BLaER1 (cell line): Measurements from ENCODE around the gene PPM1H.
"Not testable (repeated sequence)": the region's sequence is repeated elsewhere in the genome, so short reads cannot be mapped to it uniquely, and the experiment has no call there.

Experiments
- H3K27ac ChIP-seq: shearing (Covaris generic); formaldehyde crosslinking; 2 replicates; pipeline ENCODE4 v1.8.1; 2022
- H3K27me3 ChIP-seq: shearing (Covaris generic); formaldehyde crosslinking; 2 replicates; pipeline ENCODE4 v1.8.1; 2022
- H3K36me3 ChIP-seq: shearing (Covaris generic); formaldehyde crosslinking; 2 replicates; pipeline ENCODE4 v1.8.1; 2022
- H3K4me1 ChIP-seq: shearing (Covaris generic); formaldehyde crosslinking; 2 replicates; pipeline ENCODE4 v1.8.1; 2022
- H3K4me2 ChIP-seq: shearing (Covaris generic); formaldehyde crosslinking; 2 replicates; pipeline ENCODE4 v1.8.1; 2022
- H3K4me3 ChIP-seq: shearing (Covaris generic); formaldehyde crosslinking; 2 replicates; pipeline ENCODE4 v1.8.1; 2022
- H3K9ac ChIP-seq: shearing (Covaris generic); formaldehyde crosslinking; 2 replicates; pipeline ENCODE4 v1.8.1; 2022
- H3K9me3 ChIP-seq: shearing (Covaris generic); formaldehyde crosslinking; 2 replicates; pipeline ENCODE4 v1.8.1; 2022
- H4K20me1 ChIP-seq: shearing (Covaris generic); formaldehyde crosslinking; 2 replicates; pipeline ENCODE4 v1.8.1; 2022
- Cebpa-rat ChIP-seq: shearing (Covaris generic); IDR thresholded peaks from 2 replicates; pipeline ENCODE4 v1.8.1; 2022

The PPM1H gene

GRCh38 chr12:62766496-62766895 is 168.5 kb downstream of the PPM1H start:
- Histone ChIP-seq H3K36me3 (0 out of 2 replicates have a peak, but pooled peaks cover 3% of the 10 kb centered on the region), H3K27me3 (no peaks in the 10 kb centered on the region), H3K4me3 (no peak overlapping the region), H3K4me1 (no peaks in the 10 kb centered on the region), H3K27ac (no peak overlapping the region), H3K4me2 (no peak overlapping the region), H3K9ac (no peak overlapping the region), H4K20me1 (no peaks in the 10 kb centered on the region), H3K9me3 (no peaks in the 10 kb centered on the region)
- TF ChIP-seq Cebpa-rat = no peak

GRCh38 chr12:62763861-62764645 is 170.9 kb downstream of the PPM1H start:
- Histone ChIP-seq H3K27ac (no peak overlapping the region), H3K4me3 (no peak overlapping the region), H3K9me3 (no peaks in the 10 kb centered on the region), H3K27me3 (no peaks in the 10 kb centered on the region), H3K4me1 (no peaks in the 10 kb centered on the region), H3K9ac (no peak overlapping the region), H4K20me1 (no peaks in the 10 kb centered on the region), H3K4me2 (no peak overlapping the region), H3K36me3 (0 out of 2 replicates have a peak, but pooled peaks cover 3% of the 10 kb centered on the region)
- TF ChIP-seq Cebpa-rat = no peak

DNA sequence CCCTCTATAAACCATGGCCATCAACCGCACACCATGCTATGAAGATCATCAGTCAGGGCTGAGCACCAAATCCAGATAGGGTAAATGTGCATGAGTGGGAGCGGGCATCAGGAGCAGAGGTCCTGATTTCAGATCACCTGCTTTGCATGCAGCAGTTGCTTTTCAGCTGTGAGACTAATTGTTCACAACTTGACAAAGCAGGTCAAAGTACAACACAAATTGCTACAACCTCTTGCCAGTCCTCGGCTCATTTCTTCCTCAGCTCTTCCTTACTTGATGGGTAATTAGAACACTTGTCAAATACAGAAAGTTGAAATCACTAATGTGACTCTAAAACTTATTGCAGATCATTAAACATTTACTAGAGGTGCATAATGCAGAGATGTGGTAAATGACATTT is 171.6 kb downstream of the PPM1H start:
- no peaks in the 10 kb centered on the region for H3K27me3 ChIP-seq
- 0 out of 2 replicates have a peak, but pooled peaks cover 3% of the 10 kb centered on the region for H3K36me3 ChIP-seq
- H3K4me1 ChIP-seq = 0 out of 2 replicates have a peak, but pooled peaks cover 3% of the 10 kb centered on the region
- H3K4me3 ChIP-seq = no peak overlapping the region
- no peak overlapping the region for H3K4me2 ChIP-seq
- H4K20me1 ChIP-seq = no peaks in the 10 kb centered on the region
- no peak overlapping the region for H3K27ac ChIP-seq
- no peak for TF ChIP-seq Cebpa-rat
- no peak overlapping the region for H3K9ac ChIP-seq
- no peaks in the 10 kb centered on the region for H3K9me3 ChIP-seq

- no peak for TF ChIP-seq Cebpa-rat
- no peak overlapping the region for H3K4me3 ChIP-seq
- H3K36me3 ChIP-seq = 0 out of 2 replicates have a peak, but pooled peaks cover 3% of the 10 kb centered on the region
- H3K4me1 ChIP-seq = 0 out of 2 replicates have a peak, but pooled peaks cover 5% of the 10 kb centered on the region
- H3K27ac ChIP-seq = no peak overlapping the region
- no peak overlapping the region for H3K4me2 ChIP-seq
- H3K9me3 ChIP-seq = no peaks in the 10 kb centered on the region
- no peak overlapping the region for H3K9ac ChIP-seq
- H3K27me3 ChIP-seq = no peaks in the 10 kb centered on the region
- H4K20me1 ChIP-seq = no peaks in the 10 kb centered on the region
Measured at GRCh38 chr12:62762645-62763044, 172.3 kb downstream of the PPM1H start.

DNA sequence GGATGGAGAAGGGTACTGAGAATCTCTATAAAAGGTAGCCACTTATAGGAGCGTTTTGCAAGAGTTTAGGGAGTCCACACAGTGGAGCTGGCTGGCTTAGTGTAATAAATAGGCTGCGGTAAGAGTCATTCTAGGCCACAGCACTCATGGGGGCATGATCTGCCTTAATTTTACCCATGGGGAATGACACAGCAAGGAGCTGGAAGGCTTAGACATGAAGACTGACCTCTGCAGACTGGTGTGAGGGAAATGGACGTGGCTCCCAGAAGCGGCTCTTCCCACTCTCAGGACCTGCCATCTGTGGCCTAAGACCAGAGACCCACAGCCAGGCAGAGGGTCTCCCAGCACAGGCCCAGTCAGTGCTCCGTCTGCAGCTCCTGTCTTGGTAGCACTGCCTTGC is 173.3 kb downstream of the PPM1H start:
- no peak overlapping the region for H3K4me2 ChIP-seq
- H3K4me1 ChIP-seq = 0 out of 2 replicates have a peak, but pooled peaks cover 5% of the 10 kb centered on the region
- no peaks in the 10 kb centered on the region for H3K27me3 ChIP-seq
- no peaks in the 10 kb centered on the region for H3K9me3 ChIP-seq
- no peak overlapping the region for H3K4me3 ChIP-seq
- 0 out of 2 replicates have a peak, but pooled peaks cover 3% of the 10 kb centered on the region for H3K36me3 ChIP-seq
- no peak overlapping the region for H3K9ac ChIP-seq
- TF ChIP-seq Cebpa-rat = no peak
- H3K27ac ChIP-seq = no peak overlapping the region
- no peaks in the 10 kb centered on the region for H4K20me1 ChIP-seq

- H4K20me1 ChIP-seq = no peaks in the 10 kb centered on the region
- H3K4me2 ChIP-seq = no peak overlapping the region
- TF ChIP-seq Cebpa-rat = no peak
- no peak overlapping the region for H3K9ac ChIP-seq
- H3K36me3 ChIP-seq = 0 out of 2 replicates have a peak, but pooled peaks cover 3% of the 10 kb centered on the region
- no peak overlapping the region for H3K27ac ChIP-seq
- no peaks in the 10 kb centered on the region for H3K9me3 ChIP-seq
- H3K4me3 ChIP-seq = no peak overlapping the region
- H3K4me1 ChIP-seq = 0 out of 2 replicates have a peak, but pooled peaks cover 5% of the 10 kb centered on the region
- no peaks in the 10 kb centered on the region for H3K27me3 ChIP-seq
Measured at GRCh38 chr12:62760779-62761178, 174.2 kb downstream of the PPM1H start.

- not testable (repeated sequence) for H3K27me3 ChIP-seq, H4K20me1 ChIP-seq, H3K9ac ChIP-seq, H3K4me3 ChIP-seq, H3K4me1 ChIP-seq, H3K36me3 ChIP-seq, H3K27ac ChIP-seq, H3K4me2 ChIP-seq, H3K9me3 ChIP-seq
Measured at GRCh38 chr12:62760341-62760740, 174.6 kb downstream of the PPM1H start.

DNA sequence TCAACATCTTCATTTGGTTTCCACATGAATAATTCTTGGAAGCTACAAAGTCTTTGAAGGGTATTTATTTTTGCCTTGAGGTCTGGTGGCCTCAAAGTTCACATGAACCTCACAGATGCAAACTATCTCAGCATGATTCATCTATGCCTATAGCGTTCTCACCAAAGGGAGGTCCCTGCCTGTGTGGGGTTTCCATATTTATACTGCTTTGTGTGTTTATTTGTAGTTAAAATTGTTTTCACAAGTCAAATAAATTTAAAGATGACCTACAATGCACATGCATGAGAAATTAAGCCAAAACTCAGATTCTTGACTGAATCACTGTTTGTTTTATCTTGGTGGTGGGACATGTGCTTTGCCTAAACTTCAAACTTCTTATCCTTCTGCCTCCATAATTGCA is 176.7 kb downstream of the PPM1H start:
- no peak overlapping the region for H3K4me3 ChIP-seq
- no peak overlapping the region for H3K27ac ChIP-seq
- H3K4me2 ChIP-seq = no peak overlapping the region
- 0 out of 2 replicates have a peak, but pooled peaks cover 5% of the 10 kb centered on the region for H3K4me1 ChIP-seq
- no peaks in the 10 kb centered on the region for H3K27me3 ChIP-seq
- TF ChIP-seq Cebpa-rat = no peak
- H4K20me1 ChIP-seq = no peaks in the 10 kb centered on the region
- no peaks in the 10 kb centered on the region for H3K9me3 ChIP-seq
- H3K36me3 ChIP-seq = 0 out of 2 replicates have a peak, but pooled peaks cover 3% of the 10 kb centered on the region
- H3K9ac ChIP-seq = no peak overlapping the region

DNA sequence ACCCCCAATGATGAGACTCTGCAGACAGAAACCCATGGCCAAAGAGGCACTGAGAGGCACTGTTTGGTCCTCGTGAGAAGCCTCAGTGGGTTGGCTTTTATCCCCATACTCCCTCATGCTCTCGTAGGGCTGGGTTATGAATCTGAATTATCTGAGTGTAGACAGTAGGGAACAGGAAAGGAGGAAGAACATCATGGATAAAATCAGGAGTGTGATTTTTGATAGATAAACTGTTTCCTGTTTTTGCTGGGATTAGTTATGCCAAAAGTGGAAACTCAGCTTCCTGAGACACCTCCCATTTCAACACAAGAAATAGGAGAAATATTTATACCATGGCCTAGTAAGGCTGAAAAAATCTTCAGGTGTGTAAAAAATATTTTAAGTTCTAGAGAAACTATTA is 177.9 kb downstream of the PPM1H start:
- no peak for TF ChIP-seq Cebpa-rat
- Histone ChIP-seq H3K36me3 (0 out of 2 replicates have a peak, but pooled peaks cover 2% of the 10 kb centered on the region), H4K20me1 (no peaks in the 10 kb centered on the region), H3K9ac (no peak overlapping the region), H3K4me3 (no peak overlapping the region), H3K27me3 (no peaks in the 10 kb centered on the region), H3K27ac (no peak overlapping the region), H3K9me3 (no peaks in the 10 kb centered on the region), H3K4me1 (0 out of 2 replicates have a peak, but pooled peaks cover 5% of the 10 kb centered on the region), H3K4me2 (no peak overlapping the region)

DNA sequence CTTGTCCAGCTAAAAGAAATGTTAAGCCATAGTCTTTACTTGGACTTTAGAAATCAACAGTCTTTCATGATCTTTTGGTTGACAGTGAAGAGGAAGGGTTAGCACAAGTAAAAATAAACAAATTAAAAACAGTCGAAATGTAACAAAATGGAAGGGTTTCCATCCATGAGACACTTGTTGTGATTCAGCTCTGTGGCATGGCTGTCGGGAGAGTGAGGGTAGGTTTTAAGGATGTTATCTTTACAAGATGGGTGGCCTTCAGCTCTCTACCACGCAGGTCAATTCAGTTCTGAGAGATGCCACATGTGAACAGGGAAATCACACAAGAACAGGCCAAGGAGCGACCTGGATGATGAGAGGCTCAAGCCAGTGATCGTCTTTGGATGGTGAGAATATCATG is 180.2 kb downstream of the PPM1H start:
- H3K9me3 ChIP-seq = no peaks in the 10 kb centered on the region
- H3K4me1 ChIP-seq = 0 out of 2 replicates have a peak, but pooled peaks cover 5% of the 10 kb centered on the region
- H4K20me1 ChIP-seq = no peaks in the 10 kb centered on the region
- H3K4me3 ChIP-seq = no peak overlapping the region
- no peaks in the 10 kb centered on the region for H3K36me3 ChIP-seq
- H3K27ac ChIP-seq = no peak overlapping the region
- no peak overlapping the region for H3K9ac ChIP-seq
- no peak overlapping the region for H3K4me2 ChIP-seq
- H3K27me3 ChIP-seq = no peaks in the 10 kb centered on the region
- no peak for TF ChIP-seq Cebpa-rat
